SIG-M5 (cell line): Measurements from ENCODE around the gene S100Z.

Source experiments
- DNase-seq: peaks from one replicate; lab custom pipeline; 2025; lab: John Stamatoyannopoulos, UW

S100Z gene

GRCh38 chr5:76953551-76954382 lies 104.0 kb downstream of the S100Z start:
- DNase-seq, result no peak

GRCh38 chr5:76954383-76954763 lies 104.6 kb downstream of the S100Z start:
- DNase-seq, result no peak

GRCh38 chr5:76956033-76956432 lies 106.2 kb downstream of the S100Z start:
- no peak for DNase-seq

- DNase-seq, result no peak
Measured at GRCh38 chr5:76958991-76959767, 109.4 kb downstream of the S100Z start.

- DNase-seq, result no peak
Measured at GRCh38 chr5:76960004-76960625, 110.3 kb downstream of the S100Z start.

GRCh38 chr5:76964060-76964459 lies 114.2 kb downstream of the S100Z start:
- DNase-seq, result no peak
